Activated CD4-positive, CD25-positive, alpha-beta regulatory T cell treated with anti-CD3 and anti-CD28 coated beads, Interleukin-2, amount 50 U/mL, for 24 hours (primary cell): ENCODE measurements around the gene ADGRL3.
"Not testable (repeated sequence)": the region's sequence is repeated elsewhere in the genome, so short reads cannot be mapped to it uniquely, and the experiment has no call there.

Experiments
- ATAC-seq, 2 donors: fragments of 150-1000 bp; cut with Tn5 transposase; one replicate each; pipeline ENCODE4 v1.10.0; 2021; ENCODE audit warnings: mild to moderate bottlenecking in 1 of 2, moderate library complexity in 1 of 2

Gene ADGRL3

DNA sequence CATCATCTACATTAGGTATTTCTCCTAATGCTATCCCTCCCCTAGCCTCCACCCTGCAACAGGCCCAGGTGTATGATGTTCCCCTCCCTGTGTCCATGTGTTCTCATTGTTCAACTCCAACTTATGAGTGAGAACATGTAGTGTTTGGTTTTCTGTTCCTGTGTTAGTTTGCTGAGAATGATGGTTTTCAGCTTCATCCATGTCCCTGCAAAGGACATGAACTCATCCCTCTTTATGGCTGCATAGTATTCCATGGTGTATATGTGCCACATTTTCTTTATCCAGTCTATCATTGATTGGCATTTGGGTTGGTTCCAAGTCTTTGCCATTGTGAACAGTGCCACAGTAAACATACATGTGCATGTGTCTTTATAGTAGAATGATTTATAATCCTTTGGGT is 7.0 kb downstream of the ADGRL3 start:
- not testable (repeated sequence) for ATAC-seq

DNA sequence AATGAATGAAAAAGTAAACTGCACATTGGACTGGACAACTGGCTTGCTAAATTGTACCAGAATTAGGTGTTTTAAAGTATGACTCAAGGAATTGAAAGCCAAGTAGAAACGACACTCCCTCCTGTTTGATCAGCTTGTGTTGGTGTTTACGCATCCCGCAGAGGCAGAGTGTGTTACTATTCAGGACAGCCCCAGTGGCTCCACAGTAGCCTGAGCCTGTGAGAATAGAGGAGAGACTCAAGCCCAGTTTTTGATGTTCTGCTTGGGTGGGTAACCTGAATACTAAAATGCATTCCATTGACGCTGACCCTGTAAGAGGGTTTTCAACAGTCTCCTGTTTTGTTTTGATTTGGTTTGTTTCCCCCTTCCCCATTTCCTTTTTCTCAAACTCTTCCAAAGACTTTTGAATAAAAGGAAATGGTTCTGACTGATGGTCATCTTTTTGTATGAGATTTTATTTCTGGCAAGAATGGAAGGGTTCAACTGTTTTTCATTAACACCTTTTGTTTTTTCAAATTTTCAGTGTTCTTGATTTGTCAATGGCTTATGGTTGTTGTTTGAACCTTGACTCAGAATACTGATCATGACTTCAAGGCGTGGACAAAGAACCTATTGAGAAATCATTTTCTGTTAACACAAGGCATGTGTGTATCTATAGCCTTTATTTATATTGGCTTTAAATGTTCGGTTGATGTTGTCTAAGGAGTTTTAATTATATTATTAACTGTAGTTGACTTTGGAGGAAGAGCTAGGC is 10.2 kb downstream of the ADGRL3 start:
- ATAC-seq: no peak

DNA sequence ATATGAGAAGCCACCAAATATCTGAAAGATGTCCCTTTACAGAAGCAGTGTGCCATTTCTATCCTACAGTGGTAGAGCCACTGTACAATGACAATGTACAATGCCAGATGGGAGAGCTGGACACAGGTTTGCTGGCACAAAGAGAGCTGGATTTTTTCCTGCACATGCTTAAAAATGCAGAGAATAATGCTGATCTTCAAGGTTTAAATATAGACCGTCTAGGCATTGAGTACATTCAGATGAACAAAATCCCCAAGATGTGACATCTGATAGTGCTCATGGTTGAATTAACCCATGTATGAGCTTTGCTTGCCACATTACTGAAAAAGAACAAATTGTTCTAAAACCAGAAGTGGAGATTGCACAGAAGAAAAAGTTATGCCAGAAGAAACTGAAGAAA is 11.7 kb downstream of the ADGRL3 start:
- ATAC-seq: no peak

DNA sequence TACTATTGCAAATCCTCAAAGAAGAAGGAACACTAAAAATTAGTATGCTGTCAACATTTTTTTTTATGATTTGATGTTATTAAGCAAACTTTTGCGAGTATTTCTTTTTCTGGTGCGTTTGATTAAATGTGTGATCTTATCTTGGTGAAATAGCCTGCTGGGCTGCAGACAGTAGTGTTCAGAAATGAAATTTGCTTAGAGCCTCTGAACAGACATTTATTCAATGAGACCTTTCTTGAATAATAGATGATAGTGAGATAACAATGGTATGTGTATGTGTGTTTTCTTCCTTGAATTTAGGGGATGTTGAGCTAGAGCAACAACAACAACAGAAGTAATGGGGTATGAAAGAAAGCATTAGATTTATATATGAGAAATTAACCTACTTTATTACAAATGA is 12.7 kb downstream of the ADGRL3 start:
- ATAC-seq: no peak

DNA sequence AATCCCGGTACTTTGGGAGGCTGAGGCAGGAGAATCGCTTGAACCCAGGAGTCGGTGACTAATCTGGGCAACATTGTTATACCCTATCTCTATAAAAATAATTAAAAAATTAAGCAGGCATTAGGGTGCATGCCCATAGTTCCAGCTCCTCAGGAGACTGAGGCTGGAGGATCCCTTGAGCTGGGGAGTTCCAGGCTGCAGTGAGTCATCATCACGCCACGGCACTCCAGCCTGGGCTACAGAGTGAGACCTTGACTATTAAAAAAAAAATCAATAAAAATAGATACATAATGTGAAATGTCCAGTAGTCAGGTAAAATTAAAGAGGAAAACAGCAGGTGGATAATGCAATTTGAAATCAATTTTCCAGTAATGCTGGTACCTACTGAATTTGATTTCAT is 14.6 kb downstream of the ADGRL3 start:
- ATAC-seq: no peak

DNA sequence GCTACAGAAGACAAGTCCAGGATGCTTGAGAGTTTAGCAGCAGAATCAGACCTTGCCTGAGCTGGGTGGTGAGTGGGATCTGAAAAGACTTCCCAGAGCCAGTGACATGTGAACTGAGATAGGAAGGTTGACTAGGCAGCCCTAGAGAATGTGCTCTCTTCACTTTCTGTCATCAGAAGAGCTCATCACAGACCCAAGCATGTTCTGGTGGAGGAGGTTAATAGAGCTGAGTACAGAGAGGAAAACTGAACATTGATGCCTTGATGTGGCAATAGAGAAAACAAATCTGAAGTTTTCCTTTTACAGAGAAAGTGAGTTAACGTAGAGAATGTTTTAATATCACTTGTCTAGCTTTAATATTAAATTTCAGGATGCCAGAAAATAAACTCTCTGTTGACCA is 17.1 kb downstream of the ADGRL3 start:
- no peak for ATAC-seq

DNA sequence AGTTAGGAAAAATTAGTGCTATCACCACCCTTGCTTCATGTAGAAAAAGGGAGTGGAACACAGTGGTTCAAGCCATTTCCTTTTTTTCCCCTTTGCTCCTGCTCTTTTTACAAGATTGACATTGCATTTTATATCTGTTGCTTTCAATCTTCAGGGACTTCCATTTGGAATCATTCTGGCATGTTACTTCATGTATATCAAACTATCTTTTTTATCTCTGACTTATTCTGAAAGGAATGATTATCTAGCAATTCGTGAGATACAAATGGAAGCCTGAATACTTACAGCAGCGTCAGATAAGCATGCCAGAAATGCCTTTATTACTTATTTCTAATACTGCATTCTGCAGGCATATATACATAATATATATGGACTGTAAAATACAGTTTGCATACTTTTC is 20.4 kb downstream of the ADGRL3 start:
- ATAC-seq: no peak

DNA sequence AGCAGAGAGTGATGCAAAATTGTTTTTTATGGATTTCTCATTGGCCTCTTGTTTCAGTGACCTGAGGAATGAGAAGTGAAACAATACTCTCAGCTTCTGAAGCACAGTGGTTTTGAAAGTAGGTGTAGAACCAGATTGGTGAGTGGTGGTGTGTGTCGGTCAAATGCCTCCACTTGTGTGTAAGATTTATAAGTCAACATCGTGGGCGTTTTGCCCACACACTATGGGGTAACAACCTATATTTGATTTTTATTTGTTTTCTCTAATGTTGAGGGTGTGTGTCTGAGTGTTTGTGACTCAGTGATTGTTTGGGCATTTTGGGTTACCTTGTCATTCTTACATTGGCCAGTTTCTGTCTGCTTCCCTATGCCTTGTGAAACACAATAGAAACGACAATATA is 23.3 kb downstream of the ADGRL3 start:
- ATAC-seq: no peak

DNA sequence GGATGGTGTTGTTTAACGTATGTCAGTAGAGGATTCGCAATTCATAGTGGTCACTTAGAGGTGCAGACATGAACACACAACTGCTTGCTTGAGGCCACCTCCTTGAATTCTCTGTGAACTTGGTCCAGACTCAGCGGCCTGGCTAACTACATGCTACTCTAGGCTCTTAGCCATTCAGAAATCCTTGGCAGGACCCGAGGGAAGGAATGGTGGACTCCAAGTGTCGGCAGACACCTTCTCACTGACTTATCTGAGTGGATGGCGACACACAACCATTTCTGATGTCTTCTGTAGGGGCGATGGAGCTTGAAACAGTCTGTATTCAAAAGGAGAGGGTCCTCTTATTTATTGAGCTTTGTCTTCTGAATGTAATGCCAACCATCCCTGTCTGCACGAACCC is 24.4 kb downstream of the ADGRL3 start:
- no peak for ATAC-seq

DNA sequence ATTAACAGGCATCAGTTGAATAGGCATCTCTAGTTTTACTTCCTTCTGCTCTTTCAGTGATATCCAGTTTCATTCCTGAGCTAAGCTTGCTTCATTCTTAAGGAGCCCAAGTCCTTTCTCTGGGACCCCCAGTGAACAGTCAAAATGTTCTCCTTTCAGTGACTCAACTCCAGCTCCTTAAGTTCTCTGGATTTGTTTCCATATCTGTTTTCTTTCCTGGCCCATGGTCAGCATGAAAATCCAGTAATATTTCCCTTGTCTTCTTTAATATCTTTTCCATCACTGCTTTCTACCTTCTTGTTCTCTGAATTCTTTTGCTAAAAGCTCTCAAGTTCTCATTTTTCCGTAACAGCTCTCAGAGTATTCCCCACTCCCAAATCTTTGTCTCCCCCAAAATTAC is 25.5 kb downstream of the ADGRL3 start:
- no peak for ATAC-seq

DNA sequence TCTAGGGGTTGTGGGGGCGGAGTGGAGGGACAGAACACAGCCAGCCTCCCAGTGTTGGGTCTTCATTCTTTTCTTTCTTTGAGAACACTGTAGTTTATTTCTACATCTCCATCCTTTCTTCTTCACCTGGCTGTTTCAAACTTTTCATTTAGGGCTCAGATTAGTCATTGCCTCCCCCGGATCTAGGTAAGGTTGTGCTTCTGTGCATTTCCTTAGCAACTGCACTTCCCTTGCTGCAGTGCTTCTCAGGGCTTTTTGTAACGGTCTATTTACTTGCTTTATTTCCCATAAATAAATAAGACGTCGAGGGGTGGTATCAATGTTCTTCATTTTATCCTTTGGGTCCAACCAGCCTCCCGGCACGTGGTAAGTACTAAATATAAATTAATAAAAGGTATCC is 31.3 kb downstream of the ADGRL3 start:
- ATAC-seq: no peak

DNA sequence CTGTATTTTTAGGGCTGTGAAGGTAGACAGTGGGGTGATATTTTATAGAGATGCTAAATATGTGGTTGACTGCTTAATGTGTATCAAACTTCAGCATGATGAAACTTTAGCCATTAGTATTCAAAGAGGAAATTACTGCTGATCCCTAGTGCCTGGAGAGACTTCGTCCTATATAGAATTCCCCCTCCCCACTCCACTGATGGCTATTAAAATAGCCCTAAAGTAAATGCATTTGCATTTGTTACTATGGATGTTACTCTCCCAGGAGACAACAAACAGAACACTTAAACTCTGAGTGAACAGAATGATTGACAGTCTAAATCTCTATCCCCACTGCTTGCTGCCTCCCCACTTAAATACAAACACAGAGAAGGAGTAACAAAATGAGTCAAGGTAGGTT is 39.1 kb downstream of the ADGRL3 start:
- ATAC-seq: no peak

DNA sequence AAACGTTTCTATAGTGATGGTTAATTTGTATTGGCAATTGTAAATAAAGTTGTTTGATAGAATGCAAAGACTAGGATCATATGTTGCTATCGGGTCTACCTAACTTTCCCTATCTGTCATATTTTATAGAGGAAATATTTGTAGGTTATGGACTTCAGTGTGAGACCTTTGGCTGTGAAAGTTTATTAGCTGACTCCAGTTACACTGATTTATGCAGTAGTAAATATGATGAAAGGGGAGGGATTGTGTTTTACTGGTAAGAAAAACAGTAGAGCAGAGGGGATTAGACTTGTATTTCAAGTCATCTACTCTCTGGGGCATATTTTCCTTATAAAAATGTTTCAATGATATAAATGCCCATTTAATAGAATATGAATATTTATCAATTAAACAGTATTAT is 43.8 kb downstream of the ADGRL3 start:
- ATAC-seq: no peak

DNA sequence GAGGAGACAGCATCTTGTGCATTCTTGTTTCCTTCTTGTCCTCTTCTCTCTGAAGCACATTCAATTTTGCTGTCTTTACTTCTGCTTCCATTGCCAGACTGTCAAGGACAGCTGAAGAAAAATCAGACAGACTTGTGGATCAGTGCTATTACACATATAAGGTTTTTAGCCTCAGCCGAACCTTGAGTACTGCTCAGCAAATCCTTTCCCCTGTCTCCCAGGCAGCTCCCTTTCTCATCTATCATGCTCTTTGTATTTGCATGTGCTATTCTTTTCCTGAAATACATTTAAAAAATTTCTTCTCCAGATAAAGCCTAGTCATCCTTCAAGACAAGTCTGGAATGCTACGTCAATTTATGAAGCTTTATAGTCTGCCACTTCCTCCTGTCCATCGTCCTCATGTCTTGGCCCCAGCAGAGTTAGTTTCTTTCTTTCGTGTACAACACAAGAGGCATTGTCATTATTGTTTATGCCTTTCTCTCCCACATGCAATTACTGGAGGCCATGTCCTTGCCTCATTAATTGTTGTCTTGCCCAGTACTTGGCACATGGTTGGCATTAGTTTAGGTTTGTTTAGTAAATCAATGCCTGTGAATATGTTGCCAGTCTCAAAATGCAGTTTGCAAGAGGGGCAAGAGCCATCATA is 45.1 kb downstream of the ADGRL3 start:
- ATAC-seq: no peak

DNA sequence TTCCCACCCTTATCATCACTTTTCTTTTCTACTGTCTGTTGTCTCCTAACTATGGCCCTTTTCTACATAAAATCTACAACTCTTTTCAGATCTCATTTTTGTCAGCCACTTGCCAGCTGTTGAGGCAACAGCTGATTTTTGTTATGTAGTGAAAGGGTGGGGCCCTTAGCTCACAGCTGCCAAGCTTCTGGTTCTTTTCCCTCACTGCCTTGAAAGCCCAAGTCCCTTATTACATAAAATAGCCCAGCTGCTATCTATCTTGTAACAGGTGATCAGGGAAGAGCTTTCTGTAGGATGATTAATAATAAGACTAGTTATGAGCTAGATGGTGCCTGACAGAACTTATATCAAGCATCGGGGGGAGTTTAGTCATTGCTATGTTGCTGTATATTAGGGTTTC is 45.9 kb downstream of the ADGRL3 start:
- no peak for ATAC-seq

DNA sequence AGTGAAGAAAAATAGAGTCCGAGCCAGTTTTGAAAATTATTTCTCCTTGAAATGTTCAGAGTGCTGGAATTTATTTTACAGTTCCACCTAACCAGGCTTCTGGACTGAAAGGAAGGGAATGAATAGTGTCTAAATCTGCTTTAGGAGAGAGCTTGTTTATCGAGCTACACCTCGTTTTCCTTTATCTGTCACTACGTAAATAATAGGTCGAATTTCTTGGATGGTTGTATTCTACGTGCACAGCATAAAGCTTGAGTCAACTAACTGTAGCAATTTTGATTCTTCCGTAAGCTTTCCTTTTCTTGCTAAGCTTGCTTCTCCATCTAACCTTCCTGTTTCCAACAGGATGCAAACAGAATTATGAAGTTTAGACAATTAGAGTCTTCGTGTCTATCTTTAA is 48.6 kb downstream of the ADGRL3 start:
- no peak for ATAC-seq

DNA sequence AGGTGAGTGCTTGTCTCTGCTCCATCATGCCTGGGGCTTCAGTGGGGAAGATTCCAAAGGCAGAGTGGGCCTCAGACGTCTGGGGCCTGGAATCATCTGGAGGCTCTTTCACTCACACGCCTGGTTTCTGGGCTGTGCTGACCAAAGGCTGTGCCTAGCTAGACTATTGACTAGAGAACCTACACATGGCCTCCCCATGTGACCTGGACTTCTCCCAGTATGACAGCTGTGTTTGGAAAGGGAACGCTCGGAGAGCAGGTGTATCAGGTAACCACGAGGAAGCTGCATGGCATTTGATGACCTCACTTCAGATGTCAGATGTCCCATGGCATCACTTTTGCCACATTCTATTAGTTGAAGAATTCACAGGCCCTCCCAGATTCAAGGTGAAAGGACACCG is 51.0 kb downstream of the ADGRL3 start:
- ATAC-seq: no peak

DNA sequence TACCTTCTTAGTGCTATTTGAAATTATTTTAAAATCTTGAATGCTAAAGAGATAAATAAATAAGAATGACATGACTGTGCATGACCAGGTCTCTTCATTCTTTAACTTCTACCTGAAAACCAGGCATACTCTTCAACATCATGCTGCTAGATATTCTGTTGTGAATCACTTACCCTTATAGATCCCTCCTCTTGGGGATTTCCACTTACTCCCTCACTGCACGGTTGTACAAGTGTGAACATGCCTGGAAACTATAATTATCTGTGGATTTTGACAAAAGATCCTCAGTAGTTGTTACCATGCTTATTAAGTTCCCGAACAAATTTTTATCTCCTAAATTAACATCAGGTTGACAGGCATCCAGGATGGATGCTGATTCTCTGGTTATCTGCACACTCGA is 54.3 kb downstream of the ADGRL3 start:
- no peak for ATAC-seq

DNA sequence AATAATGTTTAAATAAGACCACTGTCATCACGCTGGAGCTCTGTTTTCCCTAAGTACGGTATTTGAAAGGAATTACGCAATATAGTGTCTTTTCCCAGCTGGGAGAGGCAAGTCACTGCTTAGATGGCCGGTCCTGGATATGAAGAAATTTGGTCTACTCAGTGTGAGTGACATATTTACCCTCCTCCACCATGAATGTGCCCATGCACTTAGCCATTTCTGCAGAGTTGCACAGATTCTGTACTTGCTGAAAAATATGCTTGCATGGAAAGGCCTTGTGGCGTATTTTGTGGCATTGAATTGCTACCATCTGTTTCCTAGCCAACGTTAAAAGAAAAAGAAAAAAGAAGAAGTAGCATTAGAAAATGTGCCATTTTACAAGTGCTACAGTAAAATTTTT is 73.1 kb downstream of the ADGRL3 start:
- no peak for ATAC-seq

DNA sequence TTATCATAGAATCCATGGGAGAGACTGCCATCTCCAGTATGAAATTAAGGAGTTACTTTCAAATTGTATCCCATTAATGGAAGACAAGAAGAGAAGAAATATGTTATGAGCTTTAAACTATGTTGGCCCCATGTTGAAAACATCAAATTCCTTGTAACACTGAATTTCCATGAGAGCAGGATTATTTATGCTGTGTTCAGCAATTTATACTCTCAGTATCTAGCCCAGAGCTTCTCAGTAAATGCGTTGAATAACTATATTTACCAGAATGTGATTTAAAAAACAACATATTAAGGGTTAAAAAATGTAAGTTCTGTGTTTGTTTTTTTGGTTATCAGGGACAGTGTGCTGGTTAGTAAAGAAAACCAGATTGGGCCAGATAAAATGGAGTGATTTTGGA is 74.2 kb downstream of the ADGRL3 start:
- ATAC-seq: no peak

DNA sequence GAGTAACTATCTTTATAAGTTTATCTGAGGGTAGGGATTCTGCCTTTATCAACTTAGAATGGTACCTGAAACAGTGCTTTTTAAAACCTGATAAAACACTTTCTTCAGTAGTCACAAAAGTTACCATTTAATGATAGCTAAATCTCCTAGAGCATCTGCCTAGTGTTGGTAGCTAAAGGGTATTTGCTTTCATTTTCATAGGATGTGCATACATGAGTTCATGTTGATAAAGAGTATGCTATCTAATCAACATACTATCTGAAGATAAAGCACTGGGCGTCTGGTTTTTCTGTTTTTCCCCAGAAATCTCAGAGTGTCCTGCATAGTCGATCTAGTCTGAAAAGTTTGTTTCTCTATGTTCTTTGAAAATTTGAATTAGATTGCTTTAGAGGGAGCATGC is 75.1 kb downstream of the ADGRL3 start:
- ATAC-seq: no peak

DNA sequence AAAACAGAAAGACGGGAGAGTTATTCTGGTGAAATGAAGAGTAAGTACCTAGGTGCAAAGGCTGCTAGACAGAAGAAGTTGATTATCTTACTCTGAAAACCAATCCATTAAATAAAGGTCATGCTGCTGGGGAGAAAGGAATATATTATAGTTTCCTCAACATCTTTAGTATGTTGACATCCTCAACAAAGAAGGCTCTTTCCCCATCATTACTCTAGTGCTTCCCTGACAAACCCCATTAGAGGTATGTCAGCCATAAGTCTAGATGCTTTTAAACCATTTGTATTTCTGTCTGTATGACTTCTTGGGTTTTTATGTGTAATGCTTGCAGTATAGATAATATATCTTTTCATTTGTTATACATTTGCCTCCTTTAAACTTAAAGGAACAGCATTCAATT is 75.9 kb downstream of the ADGRL3 start:
- no peak for ATAC-seq

DNA sequence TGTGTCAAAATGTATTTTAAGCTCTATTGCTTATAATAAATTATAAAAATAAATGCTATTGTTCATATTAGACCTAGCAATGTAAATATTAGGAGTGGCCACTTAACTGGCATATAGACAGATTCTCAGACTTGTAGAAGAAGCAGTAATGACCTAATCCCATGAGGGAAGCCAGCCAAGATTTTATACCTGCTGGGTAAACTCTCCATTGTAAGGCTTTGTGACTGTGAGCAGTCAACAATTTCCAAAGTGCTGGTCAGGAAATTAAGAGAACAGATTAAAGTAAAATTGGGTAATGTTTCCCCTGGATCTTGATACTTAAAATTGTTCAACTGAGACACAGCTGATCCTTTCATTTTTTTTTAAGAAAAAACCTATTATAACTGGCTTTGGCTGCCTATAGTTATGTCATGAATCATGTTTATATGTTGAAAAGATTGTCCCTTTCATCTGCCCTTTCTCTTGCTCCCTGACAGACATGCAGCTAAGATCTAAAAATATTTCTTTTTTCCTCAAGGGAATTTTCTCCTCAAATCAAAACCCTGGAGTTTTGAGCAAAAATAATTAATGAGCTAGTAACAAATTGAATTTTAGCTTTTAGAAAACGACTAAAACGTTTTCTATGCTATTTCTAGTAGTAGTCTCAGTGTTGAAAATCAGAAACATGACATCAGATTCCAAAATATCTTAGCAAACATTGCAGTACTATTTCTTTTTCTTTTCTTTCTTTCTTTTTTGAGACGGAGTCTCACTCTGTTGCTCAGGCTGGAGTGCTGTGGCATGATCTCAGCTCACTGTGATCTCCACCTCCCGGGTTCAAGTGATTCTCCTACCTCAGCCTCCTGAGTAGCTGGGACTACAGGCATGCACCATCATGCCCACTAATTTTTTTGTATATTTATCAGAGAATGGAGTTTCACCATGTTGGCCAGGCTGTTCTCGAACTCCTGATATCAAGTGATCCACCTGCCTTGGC is 77.9 kb downstream of the ADGRL3 start:
- ATAC-seq: no peak

DNA sequence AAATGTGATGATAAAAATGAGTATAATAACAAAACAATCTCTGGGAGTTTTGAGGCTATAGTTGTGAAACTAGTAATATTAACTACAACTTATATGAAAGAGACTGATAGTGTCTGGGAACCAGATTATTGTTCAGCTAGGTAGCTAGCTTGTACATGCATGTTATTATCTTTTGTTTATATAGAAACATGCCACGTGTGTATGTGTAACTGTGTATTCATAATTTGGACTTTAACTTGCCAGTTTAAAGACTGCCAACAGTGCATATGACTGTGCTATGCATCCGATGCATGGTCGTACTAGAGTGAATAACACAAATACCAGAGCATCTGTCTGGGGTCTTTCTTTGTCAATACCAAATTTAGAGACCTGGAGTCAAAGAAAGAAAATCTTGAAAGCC is 92.2 kb downstream of the ADGRL3 start:
- ATAC-seq: no peak
